Peyer's patch (tissue), 4 donors: ENCODE data around the gene SHANK1.
"Not testable (repeated sequence)": the region's sequence is repeated elsewhere in the genome, so short reads cannot be mapped to it uniquely, and the experiment has no call there.

Source experiments
- POLR2A ChIP-seq, 2 donors: fragments of 450-650 bp; IDR thresholded peaks; one replicate each; pipeline ENCODE4 v1.5.1; 2017; ENCODE audit warnings: antibody characterized with exemption in 2 of 2, mild to moderate bottlenecking in 2 of 2, moderate library complexity in 2 of 2
- TF ChIP-seq, protein P1 (sequence below), 6 experiments: fragments of 450-650 bp in 4 of 6; fragments of 200-600 bp in 2 of 6; sonication (generic) in 1 of 6; IDR thresholded peaks; one replicate each; pipeline ENCODE4 v1.5.1; 2017 to 2019; ENCODE audit warnings: antibody characterized with exemption in 6 of 6, mild to moderate bottlenecking in 3 of 6, moderate library complexity in 1 of 6

DNA sequence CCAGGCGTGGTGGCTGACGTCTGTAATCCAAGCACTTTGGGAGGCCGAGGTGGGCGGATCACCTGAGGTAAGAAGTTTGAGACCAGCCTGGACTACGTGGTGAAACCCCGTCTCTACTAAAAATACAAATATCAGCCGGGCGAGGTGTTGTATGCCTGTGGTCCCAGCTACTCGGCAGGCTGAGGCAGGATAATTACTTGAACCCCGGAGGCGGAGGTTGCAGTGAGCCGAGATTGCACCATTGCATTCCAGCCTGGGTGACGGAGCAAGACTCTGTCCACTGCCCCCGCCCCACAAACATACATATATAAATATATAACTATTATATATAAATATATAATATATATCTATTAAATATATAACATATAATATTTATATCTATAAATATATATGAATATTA is 27.5 kb upstream of the SHANK1 start:
- TF ChIP-seq POLR2A (IDR thresholded peaks at IDR 0.05) = not testable (repeated sequence)
- TF ChIP-seq, protein P1, sequence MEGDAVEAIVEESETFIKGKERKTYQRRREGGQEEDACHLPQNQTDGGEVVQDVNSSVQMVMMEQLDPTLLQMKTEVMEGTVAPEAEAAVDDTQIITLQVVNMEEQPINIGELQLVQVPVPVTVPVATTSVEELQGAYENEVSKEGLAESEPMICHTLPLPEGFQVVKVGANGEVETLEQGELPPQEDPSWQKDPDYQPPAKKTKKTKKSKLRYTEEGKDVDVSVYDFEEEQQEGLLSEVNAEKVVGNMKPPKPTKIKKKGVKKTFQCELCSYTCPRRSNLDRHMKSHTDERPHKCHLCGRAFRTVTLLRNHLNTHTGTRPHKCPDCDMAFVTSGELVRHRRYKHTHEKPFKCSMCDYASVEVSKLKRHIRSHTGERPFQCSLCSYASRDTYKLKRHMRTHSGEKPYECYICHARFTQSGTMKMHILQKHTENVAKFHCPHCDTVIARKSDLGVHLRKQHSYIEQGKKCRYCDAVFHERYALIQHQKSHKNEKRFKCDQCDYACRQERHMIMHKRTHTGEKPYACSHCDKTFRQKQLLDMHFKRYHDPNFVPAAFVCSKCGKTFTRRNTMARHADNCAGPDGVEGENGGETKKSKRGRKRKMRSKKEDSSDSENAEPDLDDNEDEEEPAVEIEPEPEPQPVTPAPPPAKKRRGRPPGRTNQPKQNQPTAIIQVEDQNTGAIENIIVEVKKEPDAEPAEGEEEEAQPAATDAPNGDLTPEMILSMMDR (IDR thresholded peaks at IDR 0.05) = not testable (repeated sequence)
